Measurements from ENCODE around the gene CTNNA3. TPM values are rescaled to one million over a fixed set of nuclear protein-coding genes. Genes with fewer than 3 reads are reported as not detected.
A peak's percentile ranks its signal among the peaks of the same experiment; 100 is the strongest.

The CTNNA3 gene
- total RNA-seq, 1 donor from 2014 or later: 15.5 TPM

GRCh38 chr10:67665491-67665890 is 30.5 kb downstream of the CTNNA3 start:
- peak; percentile 39 for DNase-seq

DNA sequence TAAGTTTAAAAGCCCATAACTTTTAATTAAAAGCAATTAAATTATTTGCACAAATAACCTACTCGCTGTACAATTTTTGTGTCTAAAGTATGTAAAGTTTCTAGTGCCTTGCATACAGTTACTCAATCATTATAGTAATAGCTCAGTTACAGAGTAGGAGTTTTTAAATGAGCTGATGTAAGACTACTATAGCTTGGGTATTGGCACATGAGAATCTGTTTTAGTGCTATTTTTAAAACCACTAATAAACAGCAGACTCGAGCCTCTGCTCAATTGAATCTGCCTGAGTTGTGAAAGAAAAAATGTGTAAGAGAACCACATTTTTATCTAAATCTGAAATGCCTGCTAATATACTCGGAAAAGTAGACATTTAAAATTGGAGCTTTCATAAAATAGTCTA is 31.1 kb downstream of the CTNNA3 start:
- DNase-seq: no peak

- DNase-seq: no peak
Measured at GRCh38 chr10:67663449-67664087, 32.4 kb downstream of the CTNNA3 start.

DNA sequence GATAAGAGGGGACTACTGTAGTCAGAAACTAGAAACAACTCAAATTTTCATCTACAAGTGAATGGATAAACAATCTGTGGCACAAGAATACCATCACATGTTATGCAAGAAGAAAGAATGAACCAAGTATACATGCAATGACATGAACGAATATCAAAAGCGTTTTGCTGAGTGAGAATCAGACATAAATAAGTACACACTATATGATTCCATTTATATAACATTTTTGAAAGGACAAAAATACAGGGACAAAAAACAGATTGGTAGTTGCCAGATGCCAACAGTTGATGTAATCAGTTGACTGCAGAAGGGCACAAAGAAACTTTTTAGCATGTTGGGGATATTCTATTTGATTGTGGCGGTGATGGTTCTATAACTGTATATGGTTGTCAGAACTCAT is 33.6 kb downstream of the CTNNA3 start:
- no peak for DNase-seq

- no peak for DNase-seq
Measured at GRCh38 chr10:67659497-67659896, 36.5 kb downstream of the CTNNA3 start.

DNA sequence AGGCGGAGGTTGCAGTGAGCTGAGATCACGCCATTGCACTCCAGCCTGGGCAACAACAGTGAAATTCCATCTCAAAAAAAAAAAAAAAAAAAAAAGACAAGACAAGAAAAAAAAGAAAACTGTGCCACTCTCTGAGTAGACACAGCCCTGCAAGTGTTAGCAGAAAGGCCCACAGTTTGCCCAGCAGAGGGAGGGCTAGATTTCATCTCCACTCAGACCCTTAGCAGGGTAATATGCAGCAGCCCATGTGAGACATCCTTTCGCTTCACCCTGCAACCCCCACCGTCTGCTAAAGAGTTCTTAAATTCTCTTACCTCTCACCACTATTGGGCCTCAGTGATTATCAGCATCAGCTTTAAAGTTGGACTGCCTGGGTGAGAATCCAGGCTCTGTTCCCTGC is 38.2 kb downstream of the CTNNA3 start:
- no peak for DNase-seq

GRCh38 chr10:67650558-67650957 is 45.4 kb downstream of the CTNNA3 start:
- DNase-seq: no peak

DNA sequence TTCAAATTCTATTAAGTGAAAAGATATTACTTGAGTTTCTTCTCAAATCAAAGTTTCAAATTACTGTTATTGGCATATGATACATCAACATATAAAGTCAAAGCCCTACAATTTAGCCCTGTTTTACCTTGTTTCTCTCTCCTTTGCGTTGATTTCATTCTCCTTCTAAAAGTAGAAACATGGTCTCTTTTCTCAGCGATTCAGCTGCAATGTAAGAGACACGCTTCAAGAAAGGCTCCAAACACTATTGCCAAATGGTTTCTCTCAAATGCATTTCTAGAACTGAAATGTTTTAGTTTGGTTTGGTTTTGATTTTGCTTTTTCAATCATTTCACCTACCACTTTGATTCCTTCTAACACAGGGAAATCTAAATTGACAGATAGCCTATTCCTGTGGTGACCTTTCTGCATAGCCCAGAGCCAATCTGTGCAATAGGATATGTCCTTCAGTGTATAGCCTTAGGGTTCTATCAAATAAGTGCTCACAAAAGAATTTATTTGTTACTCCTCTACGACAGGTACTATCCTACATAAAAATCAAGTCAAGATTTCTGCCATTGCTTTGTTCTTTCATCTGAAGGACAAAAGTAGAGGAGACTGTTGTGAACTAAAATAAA is 47.3 kb downstream of the CTNNA3 start:
- no peak for DNase-seq

DNA sequence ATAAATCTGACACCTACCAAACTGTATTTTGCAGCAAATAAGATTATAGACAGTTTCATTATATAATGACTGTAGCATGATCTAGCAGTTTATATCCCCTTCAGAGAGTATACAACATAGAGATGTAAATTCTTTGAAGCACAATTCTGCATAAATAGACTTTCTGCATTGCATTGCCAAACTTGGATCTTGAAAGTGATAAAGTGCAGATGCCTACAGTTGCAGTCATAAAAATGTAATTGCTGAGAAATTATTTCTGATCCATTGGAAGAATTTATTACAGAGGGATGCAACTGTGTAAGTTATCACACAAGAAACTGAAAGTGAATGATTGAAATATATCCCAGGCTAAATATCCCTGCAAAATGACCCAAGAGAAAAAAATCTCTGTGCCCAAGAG is 65.1 kb downstream of the CTNNA3 start:
- no peak for DNase-seq

DNA sequence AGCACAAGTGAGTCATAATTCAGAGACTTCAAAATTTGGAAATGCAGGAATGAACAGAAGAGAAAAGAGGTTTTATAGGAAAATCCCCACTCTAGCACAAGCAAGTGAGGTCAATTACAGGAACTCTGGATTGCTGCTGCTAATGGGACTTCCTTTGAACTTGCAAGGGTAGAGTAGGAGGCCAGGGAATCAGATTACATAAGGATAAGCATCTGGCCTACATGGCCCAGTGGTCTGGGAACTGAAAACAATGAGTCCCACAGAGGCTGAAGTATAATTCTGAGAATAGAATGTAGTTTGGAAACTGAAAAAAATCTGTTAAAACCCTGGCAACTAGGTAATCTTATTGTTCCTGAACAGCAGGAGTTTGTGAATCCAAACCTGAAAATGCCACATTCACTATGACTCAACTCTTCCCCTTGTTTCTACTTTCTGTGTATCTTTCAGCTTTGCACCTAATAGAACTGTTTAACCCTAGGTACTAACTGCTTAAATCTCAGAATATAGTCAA is 66.5 kb downstream of the CTNNA3 start:
- DNase-seq: peak; percentile 31

DNA sequence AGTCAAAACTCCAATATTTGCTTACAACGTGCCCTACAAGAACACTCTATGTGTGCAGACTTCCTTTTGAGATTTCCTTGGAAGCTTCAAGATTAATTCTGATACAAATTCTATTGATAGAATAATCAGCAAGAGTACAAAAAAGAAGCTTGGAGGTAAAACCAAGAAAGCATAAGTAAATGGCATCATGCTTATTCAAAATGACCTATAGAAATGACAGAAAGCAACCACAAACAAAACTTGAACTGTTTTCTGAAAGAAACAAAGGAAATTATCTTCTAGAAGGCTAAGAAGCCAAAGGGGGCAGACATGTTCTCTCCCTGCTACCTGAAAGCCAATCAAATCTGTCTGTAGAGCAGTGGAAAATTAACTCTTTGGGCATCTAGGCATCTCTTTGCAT is 73.0 kb downstream of the CTNNA3 start:
- no peak for DNase-seq

GRCh38 chr10:67622511-67622910 is 73.5 kb downstream of the CTNNA3 start:
- peak; percentile 45 for DNase-seq

GRCh38 chr10:67621834-67622233 is 74.2 kb downstream of the CTNNA3 start:
- no peak for DNase-seq

GRCh38 chr10:67618116-67618515 is 77.9 kb downstream of the CTNNA3 start:
- DNase-seq: no peak

DNA sequence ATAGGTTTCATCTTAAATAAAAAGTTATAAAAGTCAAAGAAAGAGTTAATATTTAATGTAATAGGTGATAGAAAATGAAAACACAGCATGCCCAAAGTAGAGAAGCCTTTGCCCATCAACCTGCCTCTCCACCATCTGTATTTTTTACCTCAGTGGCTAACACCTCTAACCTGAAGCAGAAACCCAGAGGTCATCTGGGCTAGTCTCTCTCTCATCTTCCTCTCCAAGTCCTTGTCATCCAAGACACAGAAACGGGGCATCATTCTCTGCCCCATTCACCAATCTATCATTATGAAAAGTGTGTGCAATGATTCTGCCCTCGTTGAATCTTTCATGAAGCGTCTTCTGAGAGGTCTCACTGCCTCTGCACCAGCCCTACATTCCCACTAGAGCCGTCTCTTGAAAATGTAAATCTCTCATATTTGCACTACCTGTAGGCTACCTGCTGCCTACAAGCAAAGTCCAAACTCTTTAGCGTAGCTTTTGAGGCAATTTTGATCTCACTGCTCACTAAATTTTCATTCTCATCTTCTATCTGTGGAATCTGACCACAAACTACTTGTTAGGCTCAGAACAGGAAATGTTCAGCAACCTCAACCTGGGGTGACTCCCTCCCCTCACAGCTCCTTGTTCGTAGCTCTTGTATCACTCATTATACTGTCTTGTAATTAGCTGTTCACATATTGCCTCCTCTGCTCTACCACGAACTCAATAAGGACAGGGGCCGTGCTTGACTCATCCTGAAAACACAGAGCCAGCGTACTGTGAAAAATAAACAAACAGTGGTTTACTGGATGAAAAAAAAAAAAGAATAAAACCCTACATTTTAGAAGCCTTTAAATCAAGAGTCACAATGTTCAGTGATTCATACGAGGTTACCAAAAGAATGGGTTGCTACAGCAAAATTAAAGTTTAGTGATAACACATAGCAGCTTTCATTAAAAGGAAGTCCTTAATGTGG is 83.1 kb downstream of the CTNNA3 start:
- no peak for DNase-seq

- no peak for DNase-seq
Measured at GRCh38 chr10:67612176-67612575, 83.8 kb downstream of the CTNNA3 start.

- no peak for DNase-seq
Measured at GRCh38 chr10:67609996-67610793, 85.8 kb downstream of the CTNNA3 start.

- DNase-seq: no peak
Measured at GRCh38 chr10:67608001-67608400, 88.0 kb downstream of the CTNNA3 start.

GRCh38 chr10:67607472-67607871 is 88.5 kb downstream of the CTNNA3 start:
- DNase-seq: no peak

- no peak for DNase-seq
Measured at GRCh38 chr10:67606572-67606971, 89.4 kb downstream of the CTNNA3 start.

GRCh38 chr10:67603701-67604100 is 92.3 kb downstream of the CTNNA3 start:
- DNase-seq: no peak

DNA sequence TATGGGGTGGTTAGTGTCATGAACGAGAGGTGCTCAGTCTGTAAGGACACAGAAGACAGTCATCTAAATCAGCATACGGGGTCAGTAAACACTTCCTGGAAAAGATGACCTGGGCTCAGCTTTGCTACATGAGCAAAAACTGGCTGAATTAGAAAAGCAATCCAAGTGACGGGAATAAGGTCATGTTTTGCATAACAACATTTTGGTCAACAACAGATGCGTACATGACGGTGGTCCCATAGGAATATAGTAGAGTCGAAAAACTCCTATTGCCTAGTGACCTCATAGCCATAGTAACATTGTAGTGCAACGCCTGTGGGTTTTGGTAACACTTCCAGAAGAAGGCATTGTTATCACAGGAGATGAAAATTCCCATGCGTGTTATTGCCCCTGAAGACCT is 92.9 kb downstream of the CTNNA3 start:
- no peak for DNase-seq
